GM18858 (cell line): ENCODE data around the gene CCP110.
A peak's percentile ranks its signal among the peaks of the same experiment; 100 is the strongest.
"Not testable (repeated sequence)": the region's sequence is repeated elsewhere in the genome, so short reads cannot be mapped to it uniquely, and the experiment has no call there.

ENCODE experiments used
- ATAC-seq: cut with Tn5 transposase; IDR thresholded peaks from one replicate; pipeline ENCODE4 v1.9.1; 2021; ENCODE audit not compliant: unreplicated experiment

CCP110 gene

GRCh38 chr16:19512297-19512696, 11.4 kb upstream of the CCP110 start:
- no peak for ATAC-seq

- ATAC-seq = no peak
These were observed 10.2 kb upstream of the CCP110 start for GRCh38 chr16:19513377-19514053.

DNA sequence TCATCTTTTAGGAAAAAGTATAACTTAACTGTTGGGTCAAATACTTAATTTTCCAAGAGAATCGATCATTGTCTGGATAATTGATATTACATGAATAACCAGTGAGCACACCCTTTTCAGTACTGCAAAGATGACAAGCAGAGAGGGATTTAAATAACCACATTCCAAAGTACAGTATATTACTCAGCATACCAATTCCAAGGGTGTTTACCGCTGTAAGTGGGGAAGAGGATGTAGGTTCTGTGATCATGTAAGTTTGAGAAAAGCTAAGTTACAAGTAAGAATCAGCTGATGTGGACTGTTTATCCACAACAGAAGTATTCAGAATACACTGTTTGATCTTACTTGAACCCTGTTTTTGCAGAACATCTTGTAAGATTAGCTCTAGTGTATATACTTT, 8.0 kb upstream of the CCP110 start:
- ATAC-seq = no peak

DNA sequence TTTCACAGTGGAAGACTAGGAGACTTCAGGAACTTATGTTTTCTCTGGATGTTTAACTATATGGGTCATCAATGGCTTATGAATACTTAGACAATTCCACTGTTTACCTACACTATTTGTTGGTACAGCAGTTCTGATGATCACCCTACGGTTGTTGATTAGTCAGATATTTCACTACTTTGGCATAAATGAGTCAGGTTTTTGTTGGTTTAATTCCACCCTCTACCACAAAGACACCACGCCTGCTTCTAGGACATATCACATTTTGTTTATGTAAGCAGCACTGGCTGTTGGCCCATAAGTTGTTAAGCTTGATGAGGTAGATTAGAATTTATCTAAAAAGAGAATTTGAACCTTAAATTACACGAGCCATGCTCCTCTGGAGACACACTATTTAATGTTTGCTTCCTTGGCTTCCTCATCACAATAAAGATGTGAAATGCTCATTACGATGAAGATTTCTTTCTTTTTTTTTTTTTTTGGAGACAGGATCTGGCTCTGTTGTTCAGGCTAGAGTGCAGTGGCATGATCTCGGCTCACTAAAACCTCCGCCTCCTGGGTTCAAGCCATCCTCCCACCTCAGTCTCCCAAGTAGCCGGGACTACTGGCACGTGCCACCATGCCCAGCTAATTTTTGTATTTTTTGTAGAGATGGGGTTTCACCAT, 6.2 kb upstream of the CCP110 start:
- ATAC-seq = no peak

- ATAC-seq = no peak
These were observed 5.4 kb upstream of the CCP110 start for GRCh38 chr16:19518388-19518787.

- no peak for ATAC-seq
These were observed 2.8 kb upstream of the CCP110 start for GRCh38 chr16:19520861-19521331.

DNA sequence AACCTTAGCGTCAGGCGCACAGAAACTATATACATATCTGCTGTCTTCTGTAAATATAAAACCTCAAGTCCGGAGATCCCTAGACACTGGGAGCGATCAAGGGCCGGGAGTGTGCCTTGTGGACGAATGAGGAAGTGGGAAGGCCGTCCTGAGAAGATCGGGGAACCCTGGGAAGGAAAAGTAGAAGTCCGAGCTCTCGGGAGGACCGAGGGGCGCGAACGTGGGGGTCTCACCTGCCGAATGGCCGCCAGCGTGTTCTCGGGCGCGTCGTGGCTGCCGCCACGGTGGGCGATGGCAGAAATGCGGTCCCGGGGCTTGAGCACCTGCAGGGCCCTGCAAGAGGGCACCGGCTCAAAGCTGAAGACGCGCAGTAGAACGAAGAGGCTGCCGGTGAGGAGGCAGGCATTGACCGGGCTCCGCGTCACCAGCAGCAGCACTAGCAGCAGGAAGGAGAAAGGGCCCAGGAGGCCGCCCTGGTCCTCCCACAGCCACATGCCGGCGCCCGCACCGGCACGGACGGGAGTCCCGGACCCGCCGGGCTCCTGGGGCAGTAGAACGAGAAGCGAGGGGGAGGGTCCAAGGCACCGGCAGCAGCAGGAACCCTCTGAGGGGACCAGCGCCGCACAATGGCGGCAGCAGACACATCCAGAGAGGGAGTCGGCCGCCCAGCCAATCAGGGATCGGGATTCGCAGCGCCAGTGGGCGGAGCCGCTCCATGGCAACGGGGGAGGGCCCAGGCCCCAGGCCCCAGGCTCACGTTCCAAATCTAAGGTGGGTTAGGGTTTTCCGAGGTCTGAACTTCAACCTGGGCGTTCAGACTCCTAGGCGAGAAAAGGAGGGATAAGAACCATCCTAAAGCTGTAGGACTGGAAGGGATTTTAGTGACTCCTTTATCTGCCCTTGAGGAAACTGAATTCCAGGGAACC, 2.0 kb upstream of the CCP110 start, which contains the start of gene GDE1:
Gene GDE1, minus strand, starts transcription at position 628 of the 926 bp plus-strand sequence. Its CDS starts 134 bp downstream, at position 494.
- ATAC-seq = peak; percentile 68

DNA sequence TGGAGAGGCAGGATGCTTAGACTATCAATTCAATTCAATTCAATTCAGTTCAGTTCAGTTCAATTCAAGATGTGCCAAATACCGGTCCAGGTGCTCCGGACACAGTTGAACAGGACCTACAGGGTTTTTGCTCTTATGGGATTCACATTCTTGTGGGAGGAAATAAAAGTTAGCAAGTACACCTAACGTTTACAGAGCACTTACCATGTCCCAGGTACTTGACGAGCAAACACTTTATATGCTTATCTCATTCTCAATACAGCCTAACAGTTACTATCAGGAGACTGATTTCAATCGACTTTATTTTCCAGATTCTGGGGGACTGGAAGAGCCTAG, 1.4 kb upstream of the CCP110 start:
- ATAC-seq = no peak

- no peak for ATAC-seq
These were observed 982 bp upstream of the CCP110 start for GRCh38 chr16:19522760-19523159.

GRCh38 chr16:19523184-19523558, 571 bp upstream of the CCP110 start:
- no peak for ATAC-seq

DNA sequence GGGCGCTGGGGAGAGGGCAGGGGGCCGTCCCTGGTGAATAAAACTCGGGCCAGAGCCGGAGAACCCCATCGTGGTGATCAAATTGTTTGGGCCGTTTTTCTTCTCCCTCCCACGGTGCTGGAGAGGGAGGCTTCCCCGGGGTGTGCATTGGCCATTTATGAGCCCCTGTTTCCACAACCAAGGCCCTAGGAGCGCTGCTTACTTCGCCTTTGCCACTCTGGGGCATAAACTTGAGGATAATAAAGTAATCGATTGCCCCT, 544 bp downstream of the CCP110 start:
- ATAC-seq = no peak

- no peak for ATAC-seq
These were observed 1.1 kb downstream of the CCP110 start for GRCh38 chr16:19524616-19525384.

DNA sequence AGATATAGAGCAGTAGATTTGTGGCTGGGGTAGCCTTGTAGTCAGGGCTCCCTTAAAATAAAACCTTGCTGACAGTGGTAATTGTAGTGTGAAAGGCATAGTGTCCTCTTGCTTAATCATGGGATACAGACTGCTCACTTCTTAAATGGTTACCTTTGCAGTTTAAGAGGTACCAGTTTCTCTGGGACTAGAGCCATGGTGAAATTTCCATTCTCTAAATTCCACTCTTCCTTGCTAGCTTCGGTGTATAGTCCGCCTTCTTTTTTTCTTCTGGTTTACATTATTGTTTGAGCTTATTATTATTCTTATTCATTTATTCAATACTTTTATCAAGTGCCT, 1.6 kb downstream of the CCP110 start:
- ATAC-seq = no peak

GRCh38 chr16:19527161-19527560, 3.4 kb downstream of the CCP110 start:
- ATAC-seq = no peak

DNA sequence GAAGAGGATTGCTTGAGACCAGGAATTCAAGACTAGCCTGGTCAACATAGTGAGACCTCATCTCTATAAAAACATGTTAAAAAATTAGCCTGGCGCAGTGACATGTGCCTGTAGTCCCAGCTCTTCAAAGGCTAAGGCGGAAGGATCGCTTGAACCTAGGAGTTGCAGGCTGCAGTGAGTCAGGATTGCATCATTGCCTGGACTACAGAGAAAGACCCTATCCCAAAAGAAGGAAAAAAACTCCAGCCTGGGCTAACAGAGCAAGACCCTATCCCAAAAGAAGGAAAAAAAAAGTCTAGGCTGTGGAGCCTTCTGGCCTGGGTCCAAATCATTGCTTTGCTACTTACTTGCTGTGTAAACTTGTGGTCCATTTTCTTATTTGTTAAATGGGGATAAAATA, 4.9 kb downstream of the CCP110 start:
- ATAC-seq = no peak

- ATAC-seq = no peak
These were observed 8.9 kb downstream of the CCP110 start for GRCh38 chr16:19532601-19533000.

- no peak for ATAC-seq
These were observed 16.7 kb downstream of the CCP110 start for GRCh38 chr16:19540241-19540970.

DNA sequence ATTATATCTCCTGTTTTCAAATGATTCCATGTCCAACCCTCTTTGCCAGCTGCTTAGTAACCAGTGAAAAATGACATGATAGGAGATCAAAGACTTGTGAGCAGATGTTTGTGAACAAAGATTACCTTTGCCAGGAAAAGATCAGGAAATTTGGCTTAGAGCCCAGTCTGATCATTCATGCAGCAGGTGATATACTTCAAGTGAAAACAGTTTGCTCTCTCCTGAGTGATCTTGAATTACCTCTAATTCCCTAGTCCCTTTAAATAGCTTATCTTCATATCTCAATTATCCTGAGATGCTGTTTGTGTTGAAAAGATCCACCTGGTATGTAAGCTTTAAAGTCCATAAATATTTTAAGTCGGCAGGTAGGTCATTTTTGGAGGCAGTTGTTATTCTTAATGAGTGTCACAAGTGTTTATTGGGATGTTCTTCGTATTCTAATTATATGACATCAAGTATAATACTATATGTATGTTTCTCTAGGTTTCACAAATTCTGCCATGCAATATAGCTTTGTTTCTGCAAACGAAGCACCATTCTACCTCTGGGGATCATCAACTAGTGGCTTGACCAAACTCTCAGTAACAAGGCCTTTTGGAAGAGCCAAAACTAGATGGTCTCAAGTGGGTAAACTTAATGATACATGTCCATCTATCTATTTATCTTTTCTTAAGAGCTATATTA, 18.5 kb downstream of the CCP110 start:
- no peak for ATAC-seq

- ATAC-seq = not testable (repeated sequence)
These were observed 19.7 kb downstream of the CCP110 start for GRCh38 chr16:19543278-19543996.
